ENCODE results near the gene SPPL2A.

SPPL2A gene

GRCh38 chr15:50790778-50791453, 25.4 kb upstream of the SPPL2A start:
- DNase-seq (ENCODE audit: extremely low read depth, low read depth), result no peak
- H3K4me3 ChIP-seq (replicated peaks; ENCODE audit: low read depth, low read length), result no peak overlapping the region
- no peak for TF ChIP-seq CTCF (IDR thresholded peaks at IDR 0.05; ENCODE audit: low read depth, low read length, missing control alignments)

- no peak overlapping the region for H3K4me3 ChIP-seq (replicated peaks; ENCODE audit: low read depth, low read length)
- TF ChIP-seq CTCF (IDR thresholded peaks at IDR 0.05; ENCODE audit: low read depth, low read length, missing control alignments), result no peak
- no peak for DNase-seq (ENCODE audit: extremely low read depth, low read depth)
Measured at GRCh38 chr15:50786871-50787270, 21.4 kb upstream of the SPPL2A start.

GRCh38 chr15:50786438-50786837, 20.9 kb upstream of the SPPL2A start:
- no peak for DNase-seq (ENCODE audit: extremely low read depth, low read depth)
- TF ChIP-seq CTCF (IDR thresholded peaks at IDR 0.05; ENCODE audit: low read depth, low read length, missing control alignments), result no peak
- H3K4me3 ChIP-seq (replicated peaks; ENCODE audit: low read depth, low read length), result no peak overlapping the region

- no peak for DNase-seq (ENCODE audit: extremely low read depth, low read depth)
- H3K4me3 ChIP-seq (replicated peaks; ENCODE audit: low read depth, low read length), result no peak overlapping the region
- no peak for TF ChIP-seq CTCF (IDR thresholded peaks at IDR 0.05; ENCODE audit: low read depth, low read length, missing control alignments)
Measured at GRCh38 chr15:50783895-50784294, 18.4 kb upstream of the SPPL2A start.

- no peak overlapping the region for H3K4me3 ChIP-seq (replicated peaks; ENCODE audit: low read depth, low read length)
- no peak for DNase-seq (ENCODE audit: extremely low read depth, low read depth)
- TF ChIP-seq CTCF (IDR thresholded peaks at IDR 0.05; ENCODE audit: low read depth, low read length, missing control alignments), result no peak
Measured at GRCh38 chr15:50783411-50783810, 17.9 kb upstream of the SPPL2A start.

GRCh38 chr15:50778086-50778485, 12.6 kb upstream of the SPPL2A start:
- DNase-seq (ENCODE audit: extremely low read depth, low read depth), result no peak
- no peak for TF ChIP-seq CTCF (IDR thresholded peaks at IDR 0.05; ENCODE audit: low read depth, low read length, missing control alignments)
- H3K4me3 ChIP-seq (replicated peaks; ENCODE audit: low read depth, low read length), result no peak overlapping the region

GRCh38 chr15:50777042-50777441, 11.5 kb upstream of the SPPL2A start:
- H3K4me3 ChIP-seq (replicated peaks; ENCODE audit: low read depth, low read length), result no peak overlapping the region
- no peak for DNase-seq (ENCODE audit: extremely low read depth, low read depth)
- TF ChIP-seq CTCF (IDR thresholded peaks at IDR 0.05; ENCODE audit: low read depth, low read length, missing control alignments), result no peak
